Glomerular endothelial cell (primary cell): ENCODE measurements around the gene C1orf105. TPM values are rescaled to one million over a fixed set of nuclear protein-coding genes. Genes with fewer than 3 reads are reported as not detected.

ENCODE experiments used
- DNase-seq: peaks from one replicate; pipeline ENCODE4 v3.0.0-alpha.2; 2011; ENCODE audit warnings: low read depth, low spot score; ENCODE audit errors: extremely low read depth
- total RNA-seq: library from RNA; depleted of rRNA; stranded (reverse); fragments of >200 nt; gene quantifications from 2 replicates; pipeline ENCODE4 v1.2.3, GENCODE V29; 2015

C1orf105 gene
- total RNA-seq, 1 donor from 2014 or later = not detected

- DNase-seq = no peak
Observed at GRCh38 chr1:172453607-172454006, 33.1 kb downstream of the C1orf105 start.

GRCh38 chr1:172455451-172455850, 35.0 kb downstream of the C1orf105 start:
- no peak for DNase-seq

GRCh38 chr1:172456344-172456769, 35.9 kb downstream of the C1orf105 start:
- no peak for DNase-seq

GRCh38 chr1:172457479-172458130, 37.1 kb downstream of the C1orf105 start:
- DNase-seq = no peak

- DNase-seq = no peak
Observed at GRCh38 chr1:172460177-172460576, 39.7 kb downstream of the C1orf105 start.

GRCh38 chr1:172460887-172461315, 40.4 kb downstream of the C1orf105 start:
- no peak for DNase-seq

- DNase-seq = no peak
Observed at GRCh38 chr1:172465617-172466016, 45.1 kb downstream of the C1orf105 start.

GRCh38 chr1:172466795-172467407, 46.4 kb downstream of the C1orf105 start:
- DNase-seq = no peak

GRCh38 chr1:172467446-172467845, 47.0 kb downstream of the C1orf105 start:
- DNase-seq = no peak

GRCh38 chr1:172468296-172468695, 47.8 kb downstream of the C1orf105 start:
- DNase-seq = no peak

GRCh38 chr1:172469717-172470116, 49.2 kb downstream of the C1orf105 start:
- no peak for DNase-seq

GRCh38 chr1:172470149-172470548, 49.7 kb downstream of the C1orf105 start:
- no peak for DNase-seq

- no peak for DNase-seq
Observed at GRCh38 chr1:172471666-172472065, 51.2 kb downstream of the C1orf105 start.

GRCh38 chr1:172472495-172472894, 52.0 kb downstream of the C1orf105 start:
- DNase-seq = no peak

- DNase-seq = no peak
Observed at GRCh38 chr1:172473302-172473701, 52.8 kb downstream of the C1orf105 start.

- no peak for DNase-seq
Observed at GRCh38 chr1:172473842-172474241, 53.4 kb downstream of the C1orf105 start.

GRCh38 chr1:172476218-172476811, 55.8 kb downstream of the C1orf105 start:
- no peak for DNase-seq

- DNase-seq = no peak
Observed at GRCh38 chr1:172477216-172477615, 56.7 kb downstream of the C1orf105 start.

- DNase-seq = no peak
Observed at GRCh38 chr1:172477741-172478140, 57.3 kb downstream of the C1orf105 start.

- no peak for DNase-seq
Observed at GRCh38 chr1:172478485-172478884, 58.0 kb downstream of the C1orf105 start.

- no peak for DNase-seq
Observed at GRCh38 chr1:172480431-172480830, 59.9 kb downstream of the C1orf105 start.

- no peak for DNase-seq
Observed at GRCh38 chr1:172482044-172482443, 61.6 kb downstream of the C1orf105 start.
